ENCODE measurements around the gene TNNI2. TPM values are rescaled to one million over a fixed set of nuclear protein-coding genes. Genes with fewer than 3 reads are reported as not detected.

The TNNI2 gene
- polyA plus RNA-seq, 3 donors from 2014 or later = 0.54 to 2.0 TPM; not detected in 1

DNA sequence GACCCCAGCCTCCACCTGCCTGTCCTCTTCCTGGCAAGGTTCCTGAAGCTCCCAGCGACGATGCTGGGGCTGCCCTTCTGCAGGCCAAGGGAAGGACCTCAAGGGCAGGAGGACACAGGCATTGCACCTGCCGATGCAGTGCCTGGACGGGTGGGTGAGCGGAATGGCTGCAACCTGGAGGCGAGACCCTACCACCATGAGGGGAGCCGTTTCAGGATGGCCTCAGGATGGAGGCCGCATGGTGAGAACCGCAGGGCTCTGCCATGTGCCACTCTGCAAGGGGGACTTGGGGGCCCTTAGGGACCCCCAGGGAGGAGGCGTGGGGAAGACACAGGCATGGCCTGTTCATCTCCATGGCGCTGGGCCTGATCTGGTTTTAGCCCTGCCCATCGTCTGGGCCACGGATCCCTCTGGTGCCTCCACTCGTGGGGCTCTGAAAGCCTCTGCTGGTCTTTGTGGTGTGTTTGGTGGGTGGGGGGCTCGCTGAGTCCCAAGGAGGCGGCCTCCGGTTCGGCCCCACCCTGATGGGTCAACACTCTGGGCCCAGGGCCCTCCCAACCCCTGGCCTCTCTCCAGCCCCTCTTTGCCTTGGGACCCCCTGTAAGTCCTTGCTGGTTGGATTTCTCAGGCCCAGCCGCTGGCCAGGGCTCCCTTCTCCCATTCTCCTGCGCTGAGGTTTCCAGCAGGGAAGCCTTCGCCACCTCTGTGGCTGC lies 12.8 kb downstream of the TNNI2 start:
- peaks cover 20 to 31% (median 25%) of the 10 kb centered on the region in 3 donors for H3K27me3 Mint-ChIP-seq (ENCODE audit: low read depth in 3 of 3)
- H3K9me3 Mint-ChIP-seq = no peaks in the 10 kb centered on the region
- no peak for DNase-seq
- peak overlapping the region; percentile 61 to 100 (median 95) for H3K4me3 Mint-ChIP-seq
- no peaks in the 10 kb centered on the region for H3K36me3 Mint-ChIP-seq
- H3K27ac Mint-ChIP-seq = peak overlapping the region; percentile 92 to 100 (median 96)
- peaks cover 51 to 73% of the 10 kb centered on the region in 2 donors for H3K4me1 Mint-ChIP-seq

GRCh38 chr11:1852271-1852876 lies 13.6 kb downstream of the TNNI2 start:
- DNase-seq = peak in 1 of 3 donors; percentile 32
- Mint-ChIP-seq H3K27me3 (ENCODE audit: low read depth in 3 of 3) (peaks cover 20 to 31% (median 25%) of the 10 kb centered on the region in 3 donors), H3K36me3 (no peaks in the 10 kb centered on the region), H3K9me3 (no peaks in the 10 kb centered on the region), H3K27ac (peak overlapping the region; percentile 92 to 100 (median 96)), H3K4me1 (peaks cover 51 to 71% of the 10 kb centered on the region in 2 donors), H3K4me3 (peak overlapping the region; percentile 94 to 100 (median 98))

DNA sequence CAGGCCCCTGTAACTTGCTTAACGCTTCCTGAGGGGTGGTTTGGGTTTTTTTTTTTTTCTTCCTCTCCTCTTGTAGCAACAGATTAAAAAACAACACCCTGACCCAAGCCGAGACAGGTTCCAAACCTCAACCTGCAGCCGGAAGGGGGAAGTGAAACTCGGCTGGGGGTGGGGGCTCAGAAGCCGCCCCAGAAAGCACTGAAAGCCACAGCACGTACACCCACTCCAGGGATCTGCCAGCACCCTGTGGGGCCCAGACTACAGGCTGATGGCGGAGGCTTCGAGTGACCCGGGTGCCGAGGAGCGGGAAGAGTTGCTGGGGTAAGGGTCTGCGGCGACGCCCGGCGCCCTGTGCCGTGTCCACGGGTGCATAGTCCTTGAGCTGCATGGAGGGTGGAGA lies 14.1 kb downstream of the TNNI2 start, which contains the start of gene LSP1:
LSP1 (plus strand) TSS at position 208 of the 400 bp plus-strand sequence; CDS start at position 269, 61 bp downstream.
- no peaks in the 10 kb centered on the region for H3K36me3 Mint-ChIP-seq
- H3K9me3 Mint-ChIP-seq = no peaks in the 10 kb centered on the region
- peak; percentile 93 to 95 (median 94) for DNase-seq
- peak within 1 kb of the TSS; percentile 92 to 100 (median 96) for H3K27ac Mint-ChIP-seq
- H3K27me3 Mint-ChIP-seq (ENCODE audit: low read depth in 3 of 3) = peaks cover 20 to 31% (median 23%) of the 10 kb centered on the region in 3 donors
- peak within 1 kb of the TSS; percentile 94 to 100 (median 98) for H3K4me3 Mint-ChIP-seq
- H3K4me1 Mint-ChIP-seq = peaks cover 51 to 69% of the 10 kb centered on the region in 2 donors

DNA sequence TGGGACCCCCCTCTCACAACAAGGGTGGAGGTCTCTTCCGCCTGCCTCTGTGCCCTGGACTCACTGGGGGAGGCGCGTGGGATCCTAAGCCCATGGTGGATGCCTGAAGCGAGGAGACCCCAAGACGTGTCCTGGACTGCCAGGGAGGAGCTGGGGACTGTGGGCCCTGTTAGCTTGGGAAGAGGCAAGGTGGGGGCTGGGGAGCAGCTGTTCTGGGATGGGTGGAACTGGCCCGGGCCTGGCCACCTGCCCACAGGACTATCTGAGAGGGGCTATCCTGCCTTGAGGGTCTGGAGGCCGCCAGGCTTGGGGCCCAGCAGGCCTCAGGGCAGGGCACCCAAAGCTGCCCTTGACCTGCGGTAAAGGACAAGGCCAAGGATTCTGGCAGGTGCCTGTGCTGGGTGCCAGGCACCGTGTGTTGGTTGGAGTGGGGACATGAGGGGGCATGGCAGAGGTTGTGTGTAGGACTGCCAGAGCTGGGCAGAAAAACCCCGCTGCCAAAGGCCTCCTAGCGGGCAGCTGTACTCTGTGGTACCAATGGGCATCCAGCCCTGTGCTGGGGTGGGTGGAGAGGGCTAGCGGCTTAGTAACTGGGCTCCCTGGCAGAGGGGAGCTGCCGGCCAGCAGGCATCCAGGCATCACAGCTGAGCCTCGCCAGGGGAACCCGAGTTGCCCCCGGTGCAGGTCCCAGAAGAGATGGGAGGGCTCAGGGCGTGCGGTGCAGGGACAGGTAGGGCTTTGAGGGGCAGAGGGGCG lies 14.8 kb downstream of the TNNI2 start:
- Mint-ChIP-seq H3K36me3 (no peaks in the 10 kb centered on the region), H3K9me3 (no peaks in the 10 kb centered on the region), H3K27ac (peak overlapping the region; percentile 92 to 100 (median 96)), H3K4me1 (peaks cover 51 to 68% of the 10 kb centered on the region in 2 donors), H3K27me3 (ENCODE audit: low read depth in 3 of 3) (peaks cover 20 to 31% (median 23%) of the 10 kb centered on the region in 3 donors), H3K4me3 (peak overlapping the region; percentile 94 to 100 (median 98))
- DNase-seq = peak; percentile 32 to 41 (median 39)

DNA sequence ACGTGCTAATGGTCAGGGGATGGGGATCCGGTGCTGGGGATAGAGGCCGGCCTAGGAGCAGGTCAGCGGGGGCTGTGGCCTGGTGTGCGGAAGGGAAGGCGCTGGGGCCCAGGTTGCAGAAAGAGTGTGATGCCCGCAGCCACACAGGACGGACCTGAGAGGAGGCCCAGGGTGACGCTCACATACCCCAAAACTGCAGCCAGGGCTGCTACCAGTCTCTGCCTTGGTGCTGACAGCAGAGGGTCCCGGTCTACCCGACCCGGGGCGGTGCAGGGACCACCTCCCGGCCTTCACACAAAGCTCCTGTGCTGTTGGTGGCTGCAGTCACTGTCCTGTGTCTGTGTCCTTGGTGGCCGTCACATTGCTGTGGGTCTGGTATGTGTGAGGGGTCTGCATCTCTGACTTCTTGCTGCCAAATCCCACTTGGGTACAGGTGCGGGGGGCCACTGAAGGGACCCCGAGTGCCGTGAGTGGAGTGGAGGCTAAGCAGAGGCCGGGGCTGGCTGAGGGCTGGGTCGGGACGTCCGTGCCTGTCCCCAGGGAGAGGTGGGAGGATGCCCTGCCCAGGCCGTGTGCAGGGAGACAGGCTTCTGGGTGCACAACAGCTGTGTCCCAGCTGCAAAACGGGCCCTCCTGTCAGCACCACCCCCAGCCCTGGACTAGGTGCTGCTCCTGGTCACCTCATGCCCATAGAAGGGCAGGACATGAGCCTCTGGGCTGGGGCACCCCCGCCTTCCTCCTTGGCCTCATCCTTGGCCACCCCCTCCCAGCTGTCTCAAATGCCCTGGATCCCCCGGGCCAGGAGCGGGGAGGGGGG lies 15.6 kb downstream of the TNNI2 start:
- Mint-ChIP-seq H3K9me3 (no peaks in the 10 kb centered on the region), H3K27me3 (ENCODE audit: low read depth in 3 of 3) (peaks cover 20 to 28% (median 23%) of the 10 kb centered on the region in 3 donors), H3K36me3 (no peaks in the 10 kb centered on the region), H3K27ac (peak overlapping the region; percentile 92 to 100 (median 96)), H3K4me3 (peak overlapping the region; percentile 94 to 100 (median 98)), H3K4me1 (peaks cover 43 to 67% of the 10 kb centered on the region in 2 donors)
- peak in 1 of 3 donors; percentile 32 for DNase-seq

DNA sequence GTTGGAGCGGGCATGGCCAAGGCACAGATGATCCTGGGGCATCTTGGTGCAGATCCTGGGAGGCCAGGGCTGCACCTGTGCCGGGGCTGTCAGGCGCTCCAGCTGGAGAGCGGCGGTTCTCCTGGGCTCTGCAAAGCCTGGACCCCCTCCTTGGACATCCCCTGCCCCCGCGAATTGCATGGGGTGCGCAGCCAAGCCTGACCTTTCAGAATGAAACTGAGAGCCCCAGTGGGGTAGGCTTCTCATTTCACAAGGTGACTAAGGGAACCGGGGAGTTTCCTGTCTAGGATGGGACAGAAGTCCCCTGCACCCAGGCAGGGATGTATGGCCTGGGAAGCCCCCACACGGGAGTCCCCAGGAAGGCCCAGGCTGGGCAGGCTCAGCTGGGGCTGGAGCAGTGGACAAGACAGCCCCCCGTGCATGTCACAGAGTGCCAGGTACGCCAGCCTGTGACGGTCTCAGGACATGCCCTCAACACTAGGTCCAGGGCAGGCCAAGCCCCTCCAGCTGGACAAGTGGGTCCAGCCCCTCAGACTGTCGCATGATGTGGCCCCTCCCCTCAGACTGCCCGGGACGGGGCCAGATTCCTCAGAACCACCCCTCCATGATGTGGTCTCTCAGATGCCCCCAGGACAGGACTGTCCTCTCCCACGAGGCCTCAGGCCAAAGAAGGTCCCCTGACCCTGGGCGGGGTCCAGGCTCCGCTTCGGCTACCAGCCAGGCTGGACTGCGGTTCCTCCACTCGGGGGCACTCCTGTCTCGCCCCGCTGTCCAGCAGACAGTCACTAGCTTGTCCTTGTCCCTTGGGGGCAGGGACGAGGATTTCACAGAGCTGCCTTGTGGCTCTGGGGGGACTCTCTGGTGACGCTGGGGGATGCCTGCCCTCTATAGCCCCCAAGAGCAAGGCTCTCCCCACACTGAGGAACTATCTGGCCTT lies 16.4 kb downstream of the TNNI2 start:
- Mint-ChIP-seq H3K27me3 (ENCODE audit: low read depth in 3 of 3) (peaks cover 19 to 26% (median 20%) of the 10 kb centered on the region in 3 donors), H3K27ac (peak overlapping the region in 4 of 6 donors; percentile 12 to 75 (median 45)), H3K36me3 (no peaks in the 10 kb centered on the region), H3K4me1 (peaks cover 35 to 60% of the 10 kb centered on the region in 2 donors), H3K9me3 (no peaks in the 10 kb centered on the region), H3K4me3 (peak overlapping the region; percentile 56 to 100 (median 98))
- no peak for DNase-seq

GRCh38 chr11:1855886-1856265 lies 17.1 kb downstream of the TNNI2 start:
- DNase-seq = no peak
- Mint-ChIP-seq H3K36me3 (no peaks in the 10 kb centered on the region), H3K27ac (peak overlapping the region in 4 of 6 donors; percentile 21 to 77 (median 52)), H3K9me3 (no peaks in the 10 kb centered on the region), H3K4me3 (peak overlapping the region; percentile 38 to 100 (median 50)), H3K27me3 (ENCODE audit: low read depth in 3 of 3) (peaks cover 12 to 25% (median 15%) of the 10 kb centered on the region in 3 donors), H3K4me1 (peaks cover 29 to 53% of the 10 kb centered on the region in 2 donors)

- peak overlapping the region; percentile 21 to 100 (median 38) for H3K4me3 Mint-ChIP-seq
- no peaks in the 10 kb centered on the region for H3K36me3 Mint-ChIP-seq
- H3K27me3 Mint-ChIP-seq (ENCODE audit: low read depth in 3 of 3) = peaks cover 11 to 21% (median 12%) of the 10 kb centered on the region in 3 donors
- DNase-seq = no peak
- peak overlapping the region in 5 of 6 donors; percentile 21 to 77 (median 48) for H3K27ac Mint-ChIP-seq
- H3K9me3 Mint-ChIP-seq = no peaks in the 10 kb centered on the region
- peaks cover 23 to 47% of the 10 kb centered on the region in 2 donors for H3K4me1 Mint-ChIP-seq
Observed at GRCh38 chr11:1856306-1857005, 17.7 kb downstream of the TNNI2 start.

DNA sequence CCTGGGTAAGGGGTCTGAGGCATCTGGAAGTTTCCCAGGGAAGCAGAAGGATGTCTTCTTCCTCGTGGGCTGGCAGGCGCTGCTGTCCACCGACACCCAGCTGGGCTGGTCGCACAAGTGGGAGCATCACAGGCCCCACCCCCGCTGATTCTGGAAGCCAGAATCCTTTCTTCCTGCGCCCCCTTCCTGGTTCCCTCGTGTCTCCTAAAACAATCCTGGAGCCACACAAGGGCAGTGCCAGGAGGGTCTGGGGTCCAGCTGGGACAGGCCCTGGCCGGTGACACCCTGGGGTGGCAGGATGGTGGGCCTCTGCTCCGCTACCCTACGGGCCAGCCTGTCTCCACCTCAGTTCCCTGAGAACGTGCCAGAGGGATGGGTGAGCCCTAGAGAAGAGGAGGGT lies 18.3 kb downstream of the TNNI2 start:
- no peak overlapping the region for H3K4me3 Mint-ChIP-seq
- H3K27me3 Mint-ChIP-seq (ENCODE audit: low read depth in 3 of 3) = peaks cover 11 to 19% (median 12%) of the 10 kb centered on the region in 3 donors
- H3K4me1 Mint-ChIP-seq = peaks cover 17 to 41% of the 10 kb centered on the region in 2 donors
- H3K36me3 Mint-ChIP-seq = no peaks in the 10 kb centered on the region
- no peak for DNase-seq
- H3K9me3 Mint-ChIP-seq = no peaks in the 10 kb centered on the region
- H3K27ac Mint-ChIP-seq = no peak overlapping the region

GRCh38 chr11:1858154-1858553 lies 19.4 kb downstream of the TNNI2 start:
- H3K27ac Mint-ChIP-seq = peak overlapping the region in 2 of 6 donors; percentile 14 to 43
- no peak for DNase-seq
- H3K4me3 Mint-ChIP-seq = peak overlapping the region in 1 of 5 donors; percentile 46
- H3K9me3 Mint-ChIP-seq = no peaks in the 10 kb centered on the region
- H3K27me3 Mint-ChIP-seq (ENCODE audit: low read depth in 3 of 3) = peaks cover 3 to 12% (median 4%) of the 10 kb centered on the region in 3 donors
- no peaks in the 10 kb centered on the region for H3K36me3 Mint-ChIP-seq
- peaks cover 7 to 31% of the 10 kb centered on the region in 2 donors for H3K4me1 Mint-ChIP-seq

- Mint-ChIP-seq H3K27ac (peak overlapping the region in 3 of 6 donors; percentile 24 to 47 (median 43)), H3K9me3 (no peaks in the 10 kb centered on the region), H3K4me3 (no peak overlapping the region), H3K27me3 (ENCODE audit: low read depth in 3 of 3) (peaks cover 2 to 8% (median 3%) of the 10 kb centered on the region in 3 donors), H3K36me3 (no peaks in the 10 kb centered on the region), H3K4me1 (peaks cover 7 to 31% of the 10 kb centered on the region in 2 donors)
- no peak for DNase-seq
Observed at GRCh38 chr11:1858576-1858975, 19.8 kb downstream of the TNNI2 start.
